Mesodermal cell (in vitro differentiated cells): ENCODE data around the gene ACOX1.

Source experiments
- H3K27ac ChIP-seq: 2 replicates; pipeline ENCODE4 v1.7.0; 2013; ENCODE audit warnings: mild to moderate bottlenecking, low read depth, low read length, moderate library complexity; ENCODE audit not compliant: severe bottlenecking
- H3K36me3 ChIP-seq: 2 replicates; pipeline ENCODE4 v1.7.1; 2013; ENCODE audit warnings: mild to moderate bottlenecking, low read length, moderate library complexity; ENCODE audit not compliant: control insufficient read depth, insufficient read depth
- H3K4me1 ChIP-seq: one replicate; pipeline ENCODE4 v1.7.1; 2013; ENCODE audit warnings: mild to moderate bottlenecking, low read length; ENCODE audit not compliant: insufficient read depth, control insufficient read depth, poor library complexity, severe bottlenecking
- H3K4me3 ChIP-seq: 2 replicates; pipeline ENCODE4 v1.7.0; 2013; ENCODE audit warnings: low read length, control low read depth, mild to moderate bottlenecking; ENCODE audit not compliant: insufficient read depth, poor library complexity, severe bottlenecking; ENCODE audit errors: extremely low read depth
- H3K9me3 ChIP-seq: 2 replicates; pipeline ENCODE4 v1.7.1; 2013; ENCODE audit warnings: mild to moderate bottlenecking, low read length, moderate library complexity; ENCODE audit not compliant: control insufficient read depth
- WGBS, 2 experiments: methylation state at CpG; one replicate each; pipeline ENCODE4 v1.1.5; 2013; ENCODE audit warnings: missing lambda C conversion rate in 2 of 2; ENCODE audit not compliant: insufficient coverage in 2 of 2; 5-methylcytosine and 5-hydroxymethylcytosine counted together

The ACOX1 gene

DNA sequence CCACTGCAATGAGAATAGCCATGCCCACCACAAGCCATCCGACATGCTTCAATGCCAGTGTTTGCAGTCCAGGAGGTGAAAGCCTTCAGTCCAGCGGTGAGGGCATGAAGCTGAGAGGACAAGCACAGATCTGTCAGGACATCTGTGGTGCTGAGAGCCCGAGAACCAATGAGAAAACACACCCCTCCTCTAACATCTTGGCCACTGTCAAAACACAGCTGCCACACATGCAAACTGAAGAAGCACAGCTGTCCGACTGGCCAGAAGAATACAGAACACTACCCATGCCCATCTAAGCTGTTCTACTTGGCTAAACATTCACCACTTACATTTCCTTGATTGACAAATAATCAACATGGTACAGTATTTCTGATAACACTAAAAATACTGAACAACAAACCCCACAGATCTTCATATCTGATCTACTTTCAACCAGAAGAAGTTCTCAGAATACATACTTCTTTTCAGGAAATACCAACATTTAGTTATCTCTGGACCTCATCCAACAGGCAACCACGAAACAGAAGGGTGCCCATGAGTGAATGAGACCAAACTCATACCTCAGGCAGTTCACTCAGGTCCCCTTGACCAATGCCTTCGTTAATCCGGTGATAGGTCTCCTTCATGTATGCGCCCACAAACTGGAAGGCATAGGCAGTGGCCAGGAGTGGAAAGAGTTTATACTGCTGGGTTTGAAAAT, 28.0 kb downstream of the ACOX1 start:
- no peak overlapping the region for H3K4me3 ChIP-seq
- H3K4me1 ChIP-seq: no peaks in the 10 kb centered on the region
- peaks cover 93% of the 10 kb centered on the region for H3K36me3 ChIP-seq
- no peak overlapping the region for H3K27ac ChIP-seq
- 92 to 96% methylated on average over 5 to 8 of the region's 8 CpGs for WGBS, 2 experiments
- no peaks in the 10 kb centered on the region for H3K9me3 ChIP-seq

DNA sequence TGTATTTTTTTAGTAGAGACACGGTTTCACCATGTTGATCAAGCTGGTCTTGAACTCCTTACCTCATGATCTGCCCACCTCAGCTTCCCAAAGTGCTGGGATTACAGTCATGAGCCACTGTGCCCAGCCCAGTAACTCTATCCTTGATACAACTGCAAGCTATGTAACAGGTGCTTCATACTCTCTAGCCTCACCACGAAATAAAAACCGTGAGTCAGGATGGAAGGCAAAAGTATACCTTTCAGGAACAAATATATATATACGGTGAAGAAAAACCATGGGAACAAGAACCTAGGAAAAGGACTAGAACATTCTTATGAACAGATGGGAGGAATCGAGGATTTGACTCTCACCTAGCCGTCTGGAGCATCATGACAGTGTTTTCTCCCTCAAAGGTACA, 28.5 kb downstream of the ACOX1 start:
- 91 to 100% methylated on average over 4 of the region's 6 CpGs for WGBS, 2 experiments
- Histone ChIP-seq H3K27ac (no peak overlapping the region), H3K9me3 (no peaks in the 10 kb centered on the region), H3K4me3 (no peak overlapping the region), H3K4me1 (no peaks in the 10 kb centered on the region), H3K36me3 (peaks cover 93% of the 10 kb centered on the region)

DNA sequence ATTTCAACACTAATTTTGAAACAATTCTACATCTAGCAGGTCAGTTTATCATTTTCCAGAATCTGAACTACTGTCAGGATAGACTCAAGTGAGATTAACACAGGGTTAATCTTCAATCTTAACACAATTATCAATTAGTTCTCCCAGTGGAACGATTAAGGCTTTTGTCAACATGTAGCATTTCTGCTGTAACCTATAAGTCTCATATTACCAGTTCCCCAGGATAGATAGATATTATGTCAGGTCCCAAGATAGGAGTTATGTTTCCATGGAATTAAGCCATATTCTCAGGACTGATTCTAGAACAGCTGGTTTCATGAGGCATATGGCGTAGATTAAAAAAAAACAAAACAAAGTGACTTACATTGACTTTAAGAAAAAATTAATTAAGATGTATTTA, 33.8 kb downstream of the ACOX1 start:
- Histone ChIP-seq H3K27ac (no peak overlapping the region), H3K4me1 (peaks cover 5% of the 10 kb centered on the region), H3K36me3 (peaks cover 67% of the 10 kb centered on the region), H3K4me3 (no peak overlapping the region), H3K9me3 (no peaks in the 10 kb centered on the region)
- no CpG with 5 or more reads among the region's 2 CpGs for WGBS, 2 experiments

DNA sequence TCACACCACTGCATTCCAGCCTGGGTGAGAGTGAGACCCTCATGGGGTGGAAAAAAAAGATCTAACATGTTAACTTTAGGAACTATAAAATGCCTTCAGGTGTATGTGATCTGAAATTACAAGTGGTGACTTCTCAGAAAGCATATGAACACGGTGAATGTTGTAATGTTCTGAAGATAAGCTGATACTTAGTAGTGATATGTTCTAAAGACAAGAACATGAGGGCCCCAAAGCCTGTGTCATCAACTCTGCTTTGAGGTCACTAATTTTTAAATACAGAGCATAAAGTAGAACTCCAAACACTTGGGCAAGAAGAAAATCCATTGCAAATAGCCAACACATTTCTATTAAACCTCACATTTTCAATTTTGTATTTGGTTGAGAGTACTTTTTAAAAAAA, 35.5 kb downstream of the ACOX1 start:
- H3K36me3 ChIP-seq: peaks cover 50% of the 10 kb centered on the region
- no peaks in the 10 kb centered on the region for H3K9me3 ChIP-seq
- 80 to 100% methylated on average over 1 of the region's 1 CpG for WGBS, 2 experiments
- peaks cover 5% of the 10 kb centered on the region for H3K4me1 ChIP-seq
- H3K27ac ChIP-seq: no peak overlapping the region
- no peak overlapping the region for H3K4me3 ChIP-seq

DNA sequence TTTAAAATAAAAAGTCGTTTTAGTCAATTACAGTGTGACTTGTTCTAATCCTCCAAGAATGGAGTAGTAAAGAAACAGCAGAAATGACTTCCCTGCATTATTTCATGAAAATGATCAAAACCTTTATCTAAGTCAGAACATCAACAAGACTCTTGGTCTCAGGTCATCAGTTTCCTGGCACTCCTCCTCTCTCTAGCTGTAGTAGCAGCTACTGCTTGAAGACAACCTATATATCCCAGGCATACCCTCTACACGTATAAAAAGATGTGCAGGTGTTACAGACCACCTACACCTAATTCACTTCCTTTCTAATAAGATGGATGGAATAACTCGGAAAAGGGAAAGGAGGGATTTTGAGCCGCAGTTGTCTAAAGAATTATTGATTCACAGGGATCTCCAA, 36.5 kb downstream of the ACOX1 start:
- H3K9me3 ChIP-seq: no peaks in the 10 kb centered on the region
- no peak overlapping the region for H3K27ac ChIP-seq
- peaks cover 40% of the 10 kb centered on the region for H3K36me3 ChIP-seq
- WGBS, 2 experiments: 90% methylated on average over 2 of the region's 4 CpGs; no CpG with 5 or more reads in 1 of the 2 experiments
- no peak overlapping the region for H3K4me3 ChIP-seq
- peaks cover 5% of the 10 kb centered on the region for H3K4me1 ChIP-seq

DNA sequence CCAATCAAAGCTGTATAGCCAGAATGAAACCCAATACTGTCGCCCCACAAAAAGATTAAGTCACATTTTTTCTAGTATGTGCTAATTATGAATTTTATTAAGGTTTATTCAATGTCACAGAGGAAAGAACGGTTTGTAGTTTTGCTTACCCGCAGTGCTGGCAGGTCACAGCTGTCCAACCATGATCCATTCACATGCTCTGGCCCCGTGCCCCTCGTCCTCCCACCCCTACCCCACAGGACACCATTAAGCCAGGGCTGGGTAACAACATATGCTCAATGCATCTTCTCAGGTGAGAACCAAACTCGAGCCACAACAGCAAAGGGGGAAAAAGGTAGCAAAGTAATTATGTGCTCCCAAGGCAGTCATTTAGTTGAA, 37.5 kb downstream of the ACOX1 start:
- peaks cover 30% of the 10 kb centered on the region for H3K36me3 ChIP-seq
- H3K4me1 ChIP-seq: peaks cover 5% of the 10 kb centered on the region
- H3K4me3 ChIP-seq: no peak overlapping the region
- no peaks in the 10 kb centered on the region for H3K9me3 ChIP-seq
- WGBS, 2 experiments: 60 to 100% methylated on average over 1 to 2 of the region's 6 CpGs
- H3K27ac ChIP-seq: peak overlapping the region; percentile 59

DNA sequence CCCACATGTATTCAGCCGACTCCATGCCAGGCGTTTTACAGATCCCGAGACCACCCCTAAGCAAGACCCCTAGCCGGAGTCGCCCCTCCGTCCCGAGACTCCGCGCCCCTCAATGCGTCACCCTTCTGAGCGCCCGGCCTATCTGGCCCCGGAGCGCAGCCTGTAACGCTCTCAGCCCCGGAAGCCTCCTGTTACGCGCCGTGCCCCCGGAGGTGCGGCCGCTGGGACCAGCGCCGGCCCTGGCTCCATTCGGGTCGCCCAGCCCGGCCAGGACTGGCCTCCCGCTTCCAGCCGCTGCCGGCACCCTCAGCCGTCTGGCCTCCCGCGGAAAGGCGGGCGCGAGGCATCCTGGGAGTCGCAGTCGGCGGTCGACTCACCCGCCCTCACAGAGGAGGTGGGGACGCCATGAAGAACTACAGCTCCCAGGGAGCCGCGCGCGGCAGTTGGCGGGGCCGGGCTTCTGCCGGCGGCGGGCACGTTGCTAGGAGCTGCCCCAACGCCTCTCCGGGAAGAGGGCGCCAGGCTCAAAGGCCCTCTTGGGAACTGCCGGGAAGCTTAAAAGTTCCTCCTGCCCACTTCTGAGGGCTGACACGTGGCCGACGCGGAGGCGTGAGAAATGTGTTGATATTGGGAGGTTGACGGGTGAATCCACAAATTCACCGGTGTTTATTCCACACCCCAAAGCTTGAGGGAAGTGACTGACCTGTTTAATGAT, 38.1 kb downstream of the ACOX1 start, which contains the start of gene FBF1:
Gene FBF1, minus strand, starts transcription at position 316 of the 715 bp plus-strand sequence. CDS start 2,893 bp downstream, outside the sequence.
- WGBS, 2 experiments: 0 to 1% methylated on average over 36 to 63 of the region's 63 CpGs
- Histone ChIP-seq H3K9me3 (no peaks in the 10 kb centered on the region), H3K36me3 (peaks cover 24% of the 10 kb centered on the region), H3K27ac (peak within 1 kb of the TSS; percentile 59), H3K4me1 (peaks cover 5% of the 10 kb centered on the region), H3K4me3 (peak within 1 kb of the TSS; percentile 81)

DNA sequence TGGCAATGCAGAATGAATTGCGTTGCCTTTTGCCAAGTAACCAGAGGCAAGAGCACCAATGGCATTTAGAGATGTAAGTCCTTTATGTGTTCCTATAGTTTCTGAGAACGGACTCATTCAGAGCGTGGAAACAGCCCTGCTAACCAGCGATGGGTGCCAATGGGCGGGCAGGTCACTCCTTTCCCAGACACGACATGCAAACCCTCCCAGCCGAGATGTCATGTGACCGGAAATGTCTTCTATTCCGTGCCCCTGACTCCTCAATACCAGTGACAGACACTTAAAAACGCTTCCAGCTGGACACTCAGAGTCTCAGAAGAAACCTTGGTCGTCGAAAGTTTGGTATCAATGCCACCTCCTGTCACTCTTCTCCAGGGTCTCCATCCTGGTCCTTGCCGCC, 41.3 kb downstream of the ACOX1 start:
- Histone ChIP-seq H3K4me1 (peaks cover 5% of the 10 kb centered on the region), H3K36me3 (no peaks in the 10 kb centered on the region), H3K9me3 (no peaks in the 10 kb centered on the region), H3K27ac (no peak overlapping the region), H3K4me3 (no peak overlapping the region)
- 89 to 91% methylated on average over 11 to 12 of the region's 13 CpGs for WGBS, 2 experiments

DNA sequence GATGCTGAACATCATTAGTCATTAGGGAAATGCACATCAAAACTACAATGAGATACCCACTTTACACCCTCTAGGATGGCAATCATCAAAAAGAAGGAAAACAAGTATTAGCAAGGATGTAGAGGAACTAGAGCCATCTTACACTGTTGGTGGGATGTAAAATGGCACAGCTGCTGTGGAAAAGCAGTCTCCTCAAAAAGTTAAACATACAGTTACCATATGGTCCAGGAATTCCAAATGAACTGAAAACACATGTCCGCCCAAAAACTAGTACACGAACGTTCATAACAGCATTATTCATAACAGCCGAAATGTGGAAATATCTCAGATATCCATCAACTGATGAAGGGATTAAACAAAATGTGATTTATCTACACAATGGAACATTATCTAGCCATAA, 45.2 kb downstream of the ACOX1 start:
- H3K9me3 ChIP-seq: no peaks in the 10 kb centered on the region
- H3K36me3 ChIP-seq: peaks cover 3% of the 10 kb centered on the region
- H3K27ac ChIP-seq: no peak overlapping the region
- H3K4me1 ChIP-seq: no peaks in the 10 kb centered on the region
- 90 to 100% methylated on average over 1 to 3 of the region's 4 CpGs for WGBS, 2 experiments
- no peak overlapping the region for H3K4me3 ChIP-seq

DNA sequence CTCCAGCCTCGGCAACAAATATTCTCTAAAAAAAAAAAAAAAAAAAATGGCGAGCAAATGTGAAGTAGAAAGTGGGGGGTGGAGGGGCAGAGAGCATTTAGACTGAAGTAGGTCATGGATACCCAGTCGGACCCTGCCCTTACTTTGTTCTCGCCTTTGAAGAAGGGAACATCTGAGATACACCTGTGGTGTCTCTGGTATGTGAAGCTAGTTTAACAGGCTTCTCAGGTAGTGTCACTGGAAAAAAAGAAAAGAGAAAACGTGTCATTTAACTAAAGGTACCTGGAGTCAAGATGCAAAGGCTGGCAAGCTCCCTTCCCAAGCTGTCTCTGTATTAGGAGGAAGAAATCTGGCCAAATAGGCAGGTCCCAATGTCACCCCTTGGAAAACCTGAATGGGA, 46.1 kb downstream of the ACOX1 start:
- H3K27ac ChIP-seq: no peak overlapping the region
- no peak overlapping the region for H3K4me3 ChIP-seq
- WGBS, 2 experiments: 93 to 94% methylated on average over 3 of the region's 5 CpGs
- H3K36me3 ChIP-seq: peaks cover 3% of the 10 kb centered on the region
- H3K4me1 ChIP-seq: no peaks in the 10 kb centered on the region
- no peaks in the 10 kb centered on the region for H3K9me3 ChIP-seq

DNA sequence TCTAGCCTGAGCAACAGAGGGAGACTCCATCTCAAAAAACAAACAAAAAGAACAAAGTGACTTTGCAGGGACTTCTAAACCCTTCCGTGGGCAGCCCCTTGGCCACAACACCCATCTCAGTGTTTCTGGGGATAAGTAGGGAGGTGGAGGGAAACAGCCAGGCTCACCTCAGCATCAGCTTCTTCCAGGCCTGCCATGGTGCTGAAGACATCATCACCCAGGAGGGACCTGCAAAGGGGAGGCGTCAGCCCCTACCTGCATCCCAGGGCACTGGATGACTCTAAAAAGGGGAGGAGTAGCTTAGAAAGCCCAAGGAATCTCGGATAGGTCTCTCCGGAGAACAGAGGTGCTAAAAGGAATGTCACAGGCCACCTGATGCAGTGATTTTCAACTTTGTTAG, 47.9 kb downstream of the ACOX1 start:
- no peaks in the 10 kb centered on the region for H3K4me1 ChIP-seq
- H3K36me3 ChIP-seq: peaks cover 3% of the 10 kb centered on the region
- no peaks in the 10 kb centered on the region for H3K9me3 ChIP-seq
- H3K4me3 ChIP-seq: no peak overlapping the region
- 83 to 92% methylated on average over 3 of the region's 4 CpGs for WGBS, 2 experiments
- no peak overlapping the region for H3K27ac ChIP-seq
